OCI-LY1 (cell line): Measurements from ENCODE around the gene MYO1D.

Source experiments
- H2AFZ ChIP-seq: fragments of 200-600 bp; sonication (generic), shearing (Covaris generic); 2 replicates; pipeline ENCODE4 v1.6.0; 2014; ENCODE audit warnings: antibody characterized with exemption, mild to moderate bottlenecking, low read length
- H3F3A ChIP-seq: fragments of 200-600 bp; sonication (generic), shearing (Covaris generic); 2 replicates; pipeline ENCODE4 v1.6.0; 2014; ENCODE audit warnings: mild to moderate bottlenecking, antibody characterized with exemption, low read length, moderate library complexity; ENCODE audit not compliant: insufficient read depth
- H3K27ac ChIP-seq: fragments of 200-600 bp; sonication (generic); 2 replicates; pipeline ENCODE4 v1.5.1; 2014; ENCODE audit warnings: low read length, mixed run types, mild to moderate bottlenecking, low read depth; ENCODE audit not compliant: poor library complexity, severe bottlenecking
- H3K27me3 ChIP-seq: fragments of 200-600 bp; sonication (generic); 2 replicates; pipeline ENCODE4 v1.6.0; 2014; ENCODE audit warnings: antibody characterized with exemption, mild to moderate bottlenecking, low read length, moderate library complexity; ENCODE audit not compliant: insufficient read depth
- H3K36me3 ChIP-seq: fragments of 200-600 bp; sonication (generic); 2 replicates; pipeline ENCODE4 v1.6.1; 2014; ENCODE audit warnings: mild to moderate bottlenecking, antibody characterized with exemption, low read length, moderate library complexity, mixed read lengths; ENCODE audit not compliant: insufficient read depth
- H3K4me1 ChIP-seq: fragments of 200-600 bp; sonication (generic); 2 replicates; pipeline ENCODE4 v1.5.1; 2014; ENCODE audit warnings: mild to moderate bottlenecking, low read length, moderate library complexity; ENCODE audit not compliant: insufficient read depth, severe bottlenecking
- H3K4me2 ChIP-seq: fragments of 200-600 bp; sonication (generic), shearing (Covaris generic); 2 replicates; pipeline ENCODE4 v1.6.1; 2014; ENCODE audit warnings: low read length
- H3K4me3 ChIP-seq: fragments of 200-600 bp; sonication (generic); 2 replicates; pipeline ENCODE4 v1.5.1; 2014; ENCODE audit warnings: low read length, low read depth, mild to moderate bottlenecking, mixed read lengths; ENCODE audit not compliant: poor library complexity, severe bottlenecking
- H3K79me2 ChIP-seq: fragments of 200-600 bp; shearing (Covaris generic); 2 replicates; pipeline ENCODE4 v1.6.1; 2016; ENCODE audit warnings: mixed run types, low read length, mixed read lengths; ENCODE audit not compliant: insufficient read depth
- H3K9ac ChIP-seq: fragments of 200-600 bp; sonication (generic), shearing (Covaris generic); 2 replicates; pipeline ENCODE4 v1.6.1; 2014; ENCODE audit warnings: mild to moderate bottlenecking, low read length, mixed read lengths
- H3K9me2 ChIP-seq: fragments of 200-600 bp; sonication (generic), shearing (Covaris generic); 2 replicates; pipeline ENCODE4 v1.6.1; 2014; ENCODE audit warnings: low read depth, mild to moderate bottlenecking, low read length, mixed read lengths
- H3K9me3 ChIP-seq: fragments of 200-600 bp; shearing (Covaris generic); 2 replicates; pipeline ENCODE4 v1.6.1; 2014; ENCODE audit warnings: low read length, mixed read lengths
- H4K20me1 ChIP-seq: fragments of 200-600 bp; sonication (generic), shearing (Covaris generic); 2 replicates; pipeline ENCODE4 v1.6.0; 2016; ENCODE audit warnings: mild to moderate bottlenecking, low read length; ENCODE audit not compliant: insufficient read depth
- CTCF ChIP-seq: fragments of 200-600 bp; sonication (generic), shearing (Covaris generic); IDR thresholded peaks from 2 replicates; pipeline ENCODE4 v1.5.1; 2017; ENCODE audit warnings: mild to moderate bottlenecking, antibody characterized with exemption, low read length, moderate library complexity, mixed read lengths
- EZH2 ChIP-seq: fragments of 200-600 bp; sonication (generic), shearing (Covaris generic); IDR thresholded peaks from 2 replicates; pipeline ENCODE4 v1.8.0; 2017; ENCODE audit warnings: borderline replicate concordance, mixed run types, mild to moderate bottlenecking, antibody characterized with exemption, low read length, moderate library complexity, mixed read lengths

Gene MYO1D

GRCh38 chr17:32502013-32502412, 374.9 kb downstream of the MYO1D start:
- Histone ChIP-seq H3K4me1 (no peaks in the 10 kb centered on the region), H2AFZ (no peak overlapping the region), H3K9ac (no peak overlapping the region), H3K36me3 (no peaks in the 10 kb centered on the region), H3K27ac (no peak overlapping the region), H3K9me2 (no peaks in the 10 kb centered on the region), H3K4me3 (no peak overlapping the region), H3K9me3 (no peaks in the 10 kb centered on the region), H4K20me1 (no peaks in the 10 kb centered on the region), H3K27me3 (peaks cover 17% of the 10 kb centered on the region; the same call in 1 of the 2 replicates), H3K4me2 (no peak overlapping the region), H3K79me2 (no peaks in the 10 kb centered on the region), H3F3A (no peaks in the 10 kb centered on the region)
- TF ChIP-seq EZH2 (no peak), CTCF (no peak)

- no peaks in the 10 kb centered on the region for H3K36me3 ChIP-seq
- H2AFZ ChIP-seq, result no peak overlapping the region
- no peaks in the 10 kb centered on the region for H3K9me2 ChIP-seq
- H3F3A ChIP-seq, result no peaks in the 10 kb centered on the region
- no peaks in the 10 kb centered on the region for H4K20me1 ChIP-seq
- no peak overlapping the region for H3K4me3 ChIP-seq
- H3K4me1 ChIP-seq, result peaks cover 4% of the 10 kb centered on the region
- H3K4me2 ChIP-seq, result no peak overlapping the region
- H3K9me3 ChIP-seq, result no peaks in the 10 kb centered on the region
- peaks cover 11% of the 10 kb centered on the region; the same call in 1 of the 2 replicates for H3K27me3 ChIP-seq
- no peak overlapping the region for H3K27ac ChIP-seq
- TF ChIP-seq CTCF, result no peak
- no peak for TF ChIP-seq EZH2
- no peaks in the 10 kb centered on the region for H3K79me2 ChIP-seq
- H3K9ac ChIP-seq, result no peak overlapping the region
Measured at GRCh38 chr17:32498391-32498790, 378.5 kb downstream of the MYO1D start.

DNA sequence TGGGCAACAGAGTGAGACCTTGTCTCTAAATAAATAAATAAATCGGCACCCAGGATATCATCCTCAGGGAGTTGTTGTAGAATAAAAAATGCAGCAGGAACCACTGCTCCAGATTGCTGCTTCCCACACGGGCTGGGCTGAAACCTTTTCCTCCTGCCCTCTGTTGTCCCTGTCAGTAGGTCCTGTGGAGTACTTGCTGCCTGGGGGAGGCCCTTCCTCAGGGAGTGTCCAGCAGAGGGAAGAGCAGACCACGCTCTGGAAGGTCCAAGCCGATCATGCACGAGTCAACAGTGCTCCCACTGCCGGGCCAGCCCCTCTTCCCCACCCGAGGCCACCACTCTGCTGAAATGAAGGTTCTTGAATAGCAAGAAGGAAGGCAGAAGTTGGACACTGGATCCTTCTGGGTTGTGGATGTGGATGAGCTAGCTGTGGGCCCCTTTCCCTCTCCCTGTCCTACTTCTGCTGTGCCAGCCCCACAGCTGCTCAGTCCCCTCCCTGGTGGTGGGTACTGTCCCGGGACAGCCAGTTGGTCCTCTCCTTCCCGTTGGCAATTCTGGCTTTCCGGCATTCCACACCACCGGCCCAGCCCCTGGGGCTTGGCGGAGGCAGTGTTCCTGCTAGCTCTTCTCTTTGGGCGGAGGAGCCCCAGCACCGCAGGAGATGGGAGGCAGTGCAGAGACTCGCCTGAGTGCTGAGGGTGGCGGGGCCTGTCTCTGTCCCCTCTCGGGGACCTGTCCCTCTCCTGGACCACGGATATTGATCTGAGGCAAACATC, 379.3 kb downstream of the MYO1D start:
- Histone ChIP-seq H3K27ac (no peak overlapping the region), H3K9me3 (no peaks in the 10 kb centered on the region), H3F3A (no peaks in the 10 kb centered on the region), H3K4me2 (no peak overlapping the region), H4K20me1 (no peaks in the 10 kb centered on the region), H3K9ac (no peak overlapping the region), H3K4me1 (peaks cover 4% of the 10 kb centered on the region), H3K36me3 (no peaks in the 10 kb centered on the region), H3K4me3 (no peak overlapping the region), H3K79me2 (no peaks in the 10 kb centered on the region), H3K27me3 (peaks cover 11% of the 10 kb centered on the region; the same call in 1 of the 2 replicates), H3K9me2 (no peaks in the 10 kb centered on the region), H2AFZ (no peak overlapping the region)
- TF ChIP-seq CTCF, result no peak
- TF ChIP-seq EZH2, result no peak
